Measurements from ENCODE around the gene C11orf68.
"Not testable (repeated sequence)": the region's sequence is repeated elsewhere in the genome, so short reads cannot be mapped to it uniquely, and the experiment has no call there.

Gene C11orf68

GRCh38 chr11:65897020-65897471 lies 21.8 kb downstream of the C11orf68 start:
- no peak for DNase-seq (ENCODE audit: low spot score)
- Mint-ChIP-seq H3K36me3 (ENCODE audit: low read depth) (peaks cover 4% of the 10 kb centered on the region), H3K4me1 (ENCODE audit: low read depth) (peaks cover 38% of the 10 kb centered on the region), H3K27ac (no peak overlapping the region), H3K27me3 (ENCODE audit: low read depth) (no peaks in the 10 kb centered on the region), H3K4me3 (peak overlapping the region; percentile 34), H3K9me3 (no peaks in the 10 kb centered on the region)

GRCh38 chr11:65896034-65896999 lies 22.5 kb downstream of the C11orf68 start:
- peaks cover 4% of the 10 kb centered on the region for H3K36me3 Mint-ChIP-seq (ENCODE audit: low read depth)
- peak overlapping the region; percentile 72 for H3K27ac Mint-ChIP-seq

GRCh38 chr11:65895482-65895981 lies 23.3 kb downstream of the C11orf68 start:
- H3K4me1 Mint-ChIP-seq (ENCODE audit: low read depth) = peaks cover 32% of the 10 kb centered on the region
- no peaks in the 10 kb centered on the region for H3K27me3 Mint-ChIP-seq (ENCODE audit: low read depth)
- peak overlapping the region; percentile 27 for H3K4me3 Mint-ChIP-seq
- peak overlapping the region; percentile 75 for H3K27ac Mint-ChIP-seq
- H3K9me3 Mint-ChIP-seq = no peaks in the 10 kb centered on the region
- H3K36me3 Mint-ChIP-seq (ENCODE audit: low read depth) = peaks cover 4% of the 10 kb centered on the region
- no peak for DNase-seq (ENCODE audit: low spot score)

More at GRCh38 chr11:65896034-65896999, 22.5 kb downstream of the C11orf68 start:
- Mint-ChIP-seq H3K4me3 (peak overlapping the region; percentile 17), H3K9me3 (no peaks in the 10 kb centered on the region), H3K4me1 (ENCODE audit: low read depth) (peaks cover 34% of the 10 kb centered on the region), H3K27me3 (ENCODE audit: low read depth) (no peaks in the 10 kb centered on the region)
- DNase-seq (ENCODE audit: low spot score) = no peak

DNA sequence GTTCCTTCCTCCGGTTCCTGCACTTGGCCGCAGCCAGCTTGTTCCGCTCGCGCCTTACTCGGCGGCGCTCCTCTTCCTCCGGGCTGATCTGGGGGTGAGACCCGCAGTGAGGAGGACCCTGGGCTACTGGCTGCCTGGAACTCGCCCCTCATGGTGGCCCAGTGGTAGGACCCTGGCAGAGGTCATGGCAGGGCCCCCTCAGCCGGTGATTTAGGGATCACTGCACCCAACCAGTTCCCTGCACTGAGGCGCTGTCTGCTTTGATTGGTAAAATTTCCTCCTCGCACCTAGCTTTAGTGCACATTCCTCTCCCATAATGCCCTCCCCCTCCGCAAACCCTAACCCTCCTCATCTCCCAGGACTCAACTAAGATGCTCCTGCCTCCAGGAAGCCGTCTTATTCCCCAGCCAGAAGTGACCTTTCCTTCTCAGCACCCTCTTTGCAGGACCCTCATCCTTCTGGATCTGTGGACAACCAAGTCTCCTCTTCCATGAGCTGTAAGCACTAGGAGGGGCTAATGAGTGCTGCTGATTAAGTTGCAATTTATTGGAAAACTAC lies 24.7 kb downstream of the C11orf68 start:
- Mint-ChIP-seq H3K4me1 (ENCODE audit: low read depth) (peaks cover 43% of the 10 kb centered on the region), H3K27ac (peak overlapping the region; percentile 82), H3K36me3 (ENCODE audit: low read depth) (peaks cover 4% of the 10 kb centered on the region), H3K4me3 (peak overlapping the region; percentile 74), H3K9me3 (no peaks in the 10 kb centered on the region), H3K27me3 (ENCODE audit: low read depth) (no peaks in the 10 kb centered on the region)
- peak; percentile 38 for DNase-seq (ENCODE audit: low spot score)

DNA sequence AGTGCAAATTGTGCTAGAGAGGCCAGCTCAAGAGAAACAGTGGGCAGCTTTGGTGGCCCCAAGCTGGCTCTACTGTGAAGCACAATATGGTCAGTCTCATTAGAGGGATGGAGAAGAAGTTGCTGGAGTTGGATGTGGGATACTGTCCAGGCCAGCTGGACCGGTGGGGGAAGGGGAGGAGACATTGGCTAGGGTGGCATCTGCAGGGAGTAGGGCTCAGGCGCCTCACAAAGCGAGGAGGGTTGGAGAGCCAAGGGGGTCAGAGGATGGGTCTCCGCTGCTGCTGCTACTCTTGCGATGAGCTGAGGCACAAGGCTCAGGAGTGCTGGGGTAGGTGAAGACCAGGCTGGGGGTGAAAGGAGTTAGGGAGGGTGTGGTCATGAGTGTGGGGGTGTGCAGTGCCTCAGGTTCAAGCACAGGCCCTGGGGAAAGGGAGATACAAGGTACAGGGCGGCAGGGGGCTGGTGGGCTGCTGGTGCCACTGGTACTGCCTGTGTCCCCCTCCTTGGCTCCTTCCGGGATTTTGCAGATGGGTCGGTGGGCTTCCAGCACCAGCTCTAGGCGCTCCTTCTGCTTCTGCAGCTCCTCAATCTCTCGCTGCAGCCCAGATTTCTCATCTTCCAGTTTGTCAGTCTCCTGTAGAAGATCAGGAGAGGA lies 26.1 kb downstream of the C11orf68 start:
- Mint-ChIP-seq H3K27ac (peak overlapping the region; percentile 82), H3K4me3 (peak overlapping the region; percentile 74), H3K9me3 (no peaks in the 10 kb centered on the region), H3K4me1 (ENCODE audit: low read depth) (peaks cover 48% of the 10 kb centered on the region), H3K27me3 (ENCODE audit: low read depth) (no peaks in the 10 kb centered on the region), H3K36me3 (ENCODE audit: low read depth) (peaks cover 6% of the 10 kb centered on the region)
- no peak for DNase-seq (ENCODE audit: low spot score)

GRCh38 chr11:65892137-65892540 lies 26.7 kb downstream of the C11orf68 start:
- peaks cover 44% of the 10 kb centered on the region for H3K4me1 Mint-ChIP-seq (ENCODE audit: low read depth)

GRCh38 chr11:65891219-65892136 lies 27.4 kb downstream of the C11orf68 start:
- no peak for DNase-seq (ENCODE audit: low spot score)
- Mint-ChIP-seq H3K4me3 (peak overlapping the region; percentile 74), H3K36me3 (ENCODE audit: low read depth) (peaks cover 17% of the 10 kb centered on the region), H3K4me1 (ENCODE audit: low read depth) (peaks cover 49% of the 10 kb centered on the region), H3K27ac (peak overlapping the region; percentile 80), H3K27me3 (ENCODE audit: low read depth) (no peaks in the 10 kb centered on the region), H3K9me3 (no peaks in the 10 kb centered on the region)

More at GRCh38 chr11:65892137-65892540, 26.7 kb downstream of the C11orf68 start:
- H3K27me3 Mint-ChIP-seq (ENCODE audit: low read depth); H3K9me3 Mint-ChIP-seq; DNase-seq (ENCODE audit: low spot score): not testable (repeated sequence)
- peak overlapping the region; percentile 80 for H3K27ac Mint-ChIP-seq
- peaks cover 11% of the 10 kb centered on the region for H3K36me3 Mint-ChIP-seq (ENCODE audit: low read depth)
- H3K4me3 Mint-ChIP-seq = peak overlapping the region; percentile 74

- no peaks in the 10 kb centered on the region for H3K27me3 Mint-ChIP-seq (ENCODE audit: low read depth)
- peak within 1 kb of the TSS; percentile 91 for H3K27ac Mint-ChIP-seq
These were observed 28.3 kb downstream of the C11orf68 start, which contains the start of gene CCDC85B for GRCh38 chr11:65890324-65891218. TSS of gene CCDC85B (plus strand) at chr11:65890673. CDS start at chr11:65890784, 111 bp downstream.

GRCh38 chr11:65888163-65888814 lies 30.6 kb downstream of the C11orf68 start, which contains the start of gene FIBP:
TSS of gene FIBP (minus strand) at chr11:65888471. CDS start at chr11:65888418, 53 bp downstream.
- H3K27me3 Mint-ChIP-seq (ENCODE audit: low read depth) = no peaks in the 10 kb centered on the region
- peaks cover 37% of the 10 kb centered on the region for H3K36me3 Mint-ChIP-seq (ENCODE audit: low read depth)
- H3K9me3 Mint-ChIP-seq = no peaks in the 10 kb centered on the region
- H3K27ac Mint-ChIP-seq = peak within 1 kb of the TSS; percentile 91
- DNase-seq (ENCODE audit: low spot score) = peak; percentile 93
- H3K4me3 Mint-ChIP-seq = peak within 1 kb of the TSS; percentile 99
- peaks cover 48% of the 10 kb centered on the region for H3K4me1 Mint-ChIP-seq (ENCODE audit: low read depth)

More at GRCh38 chr11:65890324-65891218, 28.3 kb downstream of the C11orf68 start, which contains the start of gene CCDC85B:
- Mint-ChIP-seq H3K4me3 (peak within 1 kb of the TSS; percentile 99), H3K4me1 (ENCODE audit: low read depth) (peaks cover 49% of the 10 kb centered on the region), H3K9me3 (no peaks in the 10 kb centered on the region), H3K36me3 (ENCODE audit: low read depth) (peaks cover 18% of the 10 kb centered on the region)
- peak; percentile 98 for DNase-seq (ENCODE audit: low spot score)

GRCh38 chr11:65887723-65888162 lies 31.1 kb downstream of the C11orf68 start:
- H3K27ac Mint-ChIP-seq = peak overlapping the region; percentile 91
- no peaks in the 10 kb centered on the region for H3K27me3 Mint-ChIP-seq (ENCODE audit: low read depth)
- no peaks in the 10 kb centered on the region for H3K9me3 Mint-ChIP-seq
- DNase-seq (ENCODE audit: low spot score) = no peak
- H3K4me3 Mint-ChIP-seq = peak overlapping the region; percentile 99
- peaks cover 44% of the 10 kb centered on the region for H3K4me1 Mint-ChIP-seq (ENCODE audit: low read depth)
- H3K36me3 Mint-ChIP-seq (ENCODE audit: low read depth) = peaks cover 37% of the 10 kb centered on the region

DNA sequence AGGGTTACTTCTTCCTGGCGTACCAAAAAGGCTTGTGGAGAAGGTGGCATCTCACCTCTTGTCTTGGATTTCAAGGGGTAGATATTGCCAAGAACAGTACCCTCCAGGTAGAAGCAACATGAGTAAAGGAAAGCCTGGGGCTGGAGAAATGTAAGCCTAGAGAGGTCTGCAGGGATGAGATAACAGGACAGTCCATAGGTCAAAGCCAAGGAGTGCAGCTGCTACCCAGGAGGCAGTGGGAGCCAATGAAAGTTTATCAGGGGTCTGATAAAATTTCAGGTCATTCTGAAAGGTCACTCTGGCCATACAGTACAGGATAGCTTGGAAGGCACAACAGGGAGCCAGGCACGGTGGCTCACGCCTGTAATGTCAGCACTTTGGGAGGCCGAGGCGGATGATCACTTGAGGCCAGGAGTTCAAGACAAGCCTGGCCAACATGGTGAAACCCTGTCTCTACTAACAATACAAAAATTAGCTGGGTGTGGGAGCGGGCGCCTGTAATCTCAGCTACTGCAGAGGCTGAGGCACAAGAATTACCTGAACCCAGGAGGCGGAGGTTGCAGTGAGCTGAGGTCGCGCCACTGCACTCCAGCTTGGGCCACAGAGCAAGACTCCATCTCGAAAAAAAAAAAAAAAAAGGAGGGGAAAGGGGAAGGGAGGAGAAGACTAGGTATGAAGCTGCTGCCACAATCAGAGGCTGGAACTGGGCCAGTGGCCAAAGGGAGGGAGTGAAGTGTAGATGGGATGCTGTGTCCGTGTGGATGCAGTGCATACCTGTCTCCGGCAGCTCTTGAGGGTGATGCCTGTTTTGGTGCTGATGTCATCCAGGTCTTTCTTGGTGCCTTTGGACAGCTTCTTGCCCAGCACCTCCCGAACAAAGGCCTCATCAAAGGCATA lies 31.8 kb downstream of the C11orf68 start:
- Mint-ChIP-seq H3K27ac (peak overlapping the region; percentile 91), H3K9me3 (no peaks in the 10 kb centered on the region), H3K36me3 (ENCODE audit: low read depth) (peaks cover 39% of the 10 kb centered on the region), H3K4me3 (peak overlapping the region; percentile 99), H3K4me1 (ENCODE audit: low read depth) (peaks cover 37% of the 10 kb centered on the region), H3K27me3 (ENCODE audit: low read depth) (no peaks in the 10 kb centered on the region)
- no peak for DNase-seq (ENCODE audit: low spot score)

All from T-helper 2 cell treated with Interferon-gamma antibody and Interleukin-4, amounts not matched to agents 5 μg/mL and 100 μg/mL, for 36 hours (primary cell).